Cardiac muscle cell (in vitro differentiated cells and primary cell): ENCODE results near the gene CDH23. TPM values are rescaled to one million over a fixed set of nuclear protein-coding genes. Genes with fewer than 3 reads are reported as not detected.

Experiments used
- DNase-seq, 2 donors: peaks; one replicate each; pipeline versions ENCODE4 v3.0.0 to v3.0.0-alpha.2; 2010 to 2017; ENCODE audit warnings: low read depth in 1 of 2, low spot score in 1 of 2
- H3K27ac ChIP-seq: fragments of 200-600 bp; sonication (generic); 2 replicates; pipeline ENCODE4 v1.5.1; 2016
- H3K27me3 ChIP-seq: fragments of 200-600 bp; sonication (generic); 2 replicates; pipeline ENCODE4 v1.6.0; 2016; ENCODE audit warnings: control low read depth
- H3K36me3 ChIP-seq: fragments of 200-600 bp; sonication (generic); 2 replicates; pipeline ENCODE4 v1.5.1; 2016; ENCODE audit warnings: control low read depth
- H3K4me1 ChIP-seq: fragments of 200-600 bp; sonication (generic); 2 replicates; pipeline ENCODE4 v1.8.1; 2017; ENCODE audit warnings: low read depth, mild to moderate bottlenecking, mixed run types
- H3K4me3 ChIP-seq: fragments of 200-600 bp; sonication (generic); 2 replicates; pipeline ENCODE4 v1.5.1; 2016; ENCODE audit warnings: mild to moderate bottlenecking
- H3K9me3 ChIP-seq: fragments of 200-600 bp; sonication (generic); 2 replicates; pipeline ENCODE4 v1.5.1; 2017; ENCODE audit warnings: low read depth, mild to moderate bottlenecking, control low read depth
- CTCF ChIP-seq: IDR thresholded peaks from 2 replicates; pipeline ENCODE4 v1.5.1; 2012; ENCODE audit warnings: low read depth, mild to moderate bottlenecking, low read length
- polyA plus RNA-seq: library from polyadenylated mRNA; unstranded; fragments of >200 nt; fragmentation: Nextera tagmentation; extraction: Ambion mirVana; gene quantifications from 2 replicates; pipeline ENCODE4 v1.2.1, GENCODE V29; 2016
- total RNA-seq: library from RNA; depleted of rRNA; stranded (reverse); fragments of >200 nt; gene quantifications from 2 replicates; pipeline ENCODE4 v1.2.3, GENCODE V29; 2016

CDH23 gene
- total and polyA plus RNA-seq, 2 experiments from 2014 or later, result 0.05 to 0.51 TPM

GRCh38 chr10:71625445-71626175 is 228.9 kb downstream of the CDH23 start:
- peaks cover 21% of the 10 kb centered on the region for H3K4me1 ChIP-seq
- no peak for TF ChIP-seq CTCF
- no peak overlapping the region for H3K4me3 ChIP-seq
- no peaks in the 10 kb centered on the region for H3K9me3 ChIP-seq
- H3K27ac ChIP-seq, result no peak overlapping the region
- H3K27me3 ChIP-seq, result no peaks in the 10 kb centered on the region
- DNase-seq, result no peak
- H3K36me3 ChIP-seq, result no peaks in the 10 kb centered on the region

GRCh38 chr10:71627230-71627939 is 230.7 kb downstream of the CDH23 start:
- Histone ChIP-seq H3K4me1 (peaks cover 13% of the 10 kb centered on the region), H3K4me3 (no peak overlapping the region), H3K36me3 (no peaks in the 10 kb centered on the region), H3K9me3 (no peaks in the 10 kb centered on the region), H3K27ac (no peak overlapping the region), H3K27me3 (no peaks in the 10 kb centered on the region)
- DNase-seq, result no peak
- no peak for TF ChIP-seq CTCF

GRCh38 chr10:71627956-71628355 is 231.2 kb downstream of the CDH23 start:
- TF ChIP-seq CTCF, result no peak
- no peaks in the 10 kb centered on the region for H3K36me3 ChIP-seq
- no peak for DNase-seq
- H3K27ac ChIP-seq, result no peak overlapping the region
- H3K4me1 ChIP-seq, result peaks cover 7% of the 10 kb centered on the region
- H3K27me3 ChIP-seq, result no peaks in the 10 kb centered on the region
- no peaks in the 10 kb centered on the region for H3K9me3 ChIP-seq
- H3K4me3 ChIP-seq, result no peak overlapping the region

GRCh38 chr10:71629131-71629530 is 232.4 kb downstream of the CDH23 start:
- TF ChIP-seq CTCF, result no peak
- H3K27me3 ChIP-seq, result no peaks in the 10 kb centered on the region
- DNase-seq, result no peak
- peaks cover 3% of the 10 kb centered on the region for H3K4me1 ChIP-seq
- H3K4me3 ChIP-seq, result no peak overlapping the region
- no peaks in the 10 kb centered on the region for H3K36me3 ChIP-seq
- H3K27ac ChIP-seq, result no peak overlapping the region
- no peaks in the 10 kb centered on the region for H3K9me3 ChIP-seq

- H3K27me3 ChIP-seq, result no peaks in the 10 kb centered on the region
- H3K36me3 ChIP-seq, result no peaks in the 10 kb centered on the region
- no peak overlapping the region for H3K27ac ChIP-seq
- peaks cover 13% of the 10 kb centered on the region for H3K4me1 ChIP-seq
- H3K9me3 ChIP-seq, result no peaks in the 10 kb centered on the region
- DNase-seq, result no peak
- H3K4me3 ChIP-seq, result no peak overlapping the region
- TF ChIP-seq CTCF, result no peak
These were observed 233.4 kb downstream of the CDH23 start for GRCh38 chr10:71630168-71630567.
